ENCODE results near the gene EEF1AKMT2. TPM values are rescaled to one million over a fixed set of nuclear protein-coding genes. Genes with fewer than 3 reads are reported as not detected.

EEF1AKMT2 gene
- total RNA-seq, 2 donors from 2014 or later: 5.7 to 10.4 TPM

- H3K4me1 ChIP-seq (ENCODE audit: control insufficient read depth in 1 of 2, low read depth in 2 of 2): peaks cover 29 to 49% of the 10 kb centered on the region in 2 donors
- peak; percentile 48 for ATAC-seq (ENCODE audit: insufficient number of reproducible peaks, low FRiP score, low read depth)
Measured at GRCh38 chr10:124744102-124745050, 47.3 kb downstream of the EEF1AKMT2 start, which contains the start of gene FAM53B. Gene FAM53B, minus strand, starts transcription at chr10:124744378. Its CDS starts 37,665 bp downstream, at chr10:124706713.

DNA sequence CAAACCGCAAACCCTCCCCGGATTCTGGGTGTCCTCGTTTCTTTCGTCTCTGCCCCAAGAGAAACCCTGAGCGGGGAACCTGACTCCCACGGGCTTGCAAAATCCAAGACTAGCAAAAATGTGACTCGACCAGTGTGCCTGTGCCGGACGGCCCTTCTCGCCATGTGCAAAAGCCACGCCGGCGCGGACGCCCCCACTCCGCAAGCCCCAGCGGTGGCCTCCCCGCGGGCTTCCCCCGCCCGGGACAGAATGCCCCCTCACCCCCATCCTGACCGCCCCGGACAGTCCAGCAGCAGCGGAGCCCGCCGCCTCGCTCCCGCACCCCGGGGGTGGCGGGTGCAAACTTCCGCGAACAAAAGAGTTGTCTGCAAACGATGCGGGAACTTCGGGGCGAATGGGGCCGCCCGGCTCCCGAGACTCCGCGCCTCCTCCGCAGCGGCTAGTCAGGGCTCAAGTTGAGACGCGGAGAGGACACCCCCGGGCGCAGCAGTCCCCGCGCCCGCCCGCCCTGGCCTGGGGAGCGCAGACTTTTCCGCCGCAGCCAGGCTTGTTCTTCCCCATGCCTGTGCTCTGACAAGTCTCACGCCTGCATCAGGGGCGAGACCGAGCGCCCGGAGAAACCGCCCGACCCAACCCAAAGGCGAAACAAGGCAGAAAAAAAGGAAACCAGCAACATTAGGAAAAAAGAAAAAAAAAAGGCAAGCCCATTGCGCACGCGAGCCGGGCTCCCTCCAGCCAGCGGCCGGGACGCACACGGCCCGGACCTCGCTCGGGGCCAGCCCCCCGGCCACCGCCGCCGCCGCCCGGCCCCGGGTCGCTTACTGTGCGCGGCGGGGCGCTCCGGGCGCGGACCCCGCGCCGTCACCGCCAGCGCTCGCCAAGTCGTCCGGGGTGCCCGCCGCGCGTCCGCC is 48.2 kb downstream of the EEF1AKMT2 start:
- Histone ChIP-seq H3K36me3 (no peaks in the 10 kb centered on the region), H3K27ac (peak overlapping the region; percentile 32 to 40), H3K9me3 (no peaks in the 10 kb centered on the region), H3K27me3 (replicated peaks; ENCODE audit: insufficient read depth) (no peaks in the 10 kb centered on the region), H3K4me3 (peak overlapping the region; percentile 86), H3K4me1 (ENCODE audit: control insufficient read depth in 1 of 2, low read depth in 2 of 2) (peaks cover 32 to 58% of the 10 kb centered on the region in 2 donors)
- no peak for ATAC-seq (ENCODE audit: insufficient number of reproducible peaks, low FRiP score, low read depth)
- no peak for TF ChIP-seq CTCF (IDR thresholded peaks at IDR 0.05)
- DNase-seq (ENCODE audit: low spot score): no peak

More at GRCh38 chr10:124744102-124745050, 47.3 kb downstream of the EEF1AKMT2 start, which contains the start of gene FAM53B:
- Histone ChIP-seq H3K9me3 (no peaks in the 10 kb centered on the region), H3K27ac (peak within 1 kb of the TSS; percentile 40 to 53), H3K36me3 (no peaks in the 10 kb centered on the region), H3K4me3 (peak within 1 kb of the TSS; percentile 86), H3K27me3 (replicated peaks; ENCODE audit: insufficient read depth) (no peaks in the 10 kb centered on the region)
- TF ChIP-seq CTCF (IDR thresholded peaks at IDR 0.05): no peak
- no peak for DNase-seq (ENCODE audit: low spot score)

GRCh38 chr10:124742413-124743190 is 49.1 kb downstream of the EEF1AKMT2 start:
- H3K27me3 ChIP-seq (replicated peaks; ENCODE audit: insufficient read depth): no peaks in the 10 kb centered on the region
- H3K27ac ChIP-seq: peak overlapping the region; percentile 37 to 39
- DNase-seq (ENCODE audit: low spot score): no peak
- no peaks in the 10 kb centered on the region for H3K36me3 ChIP-seq
- no peak for ATAC-seq (ENCODE audit: insufficient number of reproducible peaks, low FRiP score, low read depth)
- peaks cover 33 to 66% of the 10 kb centered on the region in 2 donors for H3K4me1 ChIP-seq (ENCODE audit: control insufficient read depth in 1 of 2, low read depth in 2 of 2)
- H3K4me3 ChIP-seq: peak overlapping the region; percentile 86
- no peaks in the 10 kb centered on the region for H3K9me3 ChIP-seq
- TF ChIP-seq CTCF (IDR thresholded peaks at IDR 0.05): no peak

- Histone ChIP-seq H3K27ac (peak overlapping the region; percentile 37 to 39), H3K4me3 (peak overlapping the region; percentile 86)
- TF ChIP-seq CTCF (IDR thresholded peaks at IDR 0.05): no peak
Measured at GRCh38 chr10:124741922-124742412, 49.7 kb downstream of the EEF1AKMT2 start.

More at GRCh38 chr10:124741922-124742412, 49.7 kb downstream of the EEF1AKMT2 start:
- ATAC-seq (ENCODE audit: insufficient number of reproducible peaks, low FRiP score, low read depth) (no peak), DNase-seq (ENCODE audit: low spot score) (no peak)
- Histone ChIP-seq H3K36me3 (no peaks in the 10 kb centered on the region), H3K27me3 (replicated peaks; ENCODE audit: insufficient read depth) (no peaks in the 10 kb centered on the region), H3K9me3 (no peaks in the 10 kb centered on the region), H3K4me1 (ENCODE audit: control insufficient read depth in 1 of 2, low read depth in 2 of 2) (peaks cover 39 to 72% of the 10 kb centered on the region in 2 donors)
